Measurements from ENCODE around the gene RNF26.

GRCh38 chr11:119344291-119345010, 10.1 kb downstream of the RNF26 start:
- TF ChIP-seq CTCF (IDR thresholded peaks at IDR 0.05 in 2 of 3, conservative IDR thresholded peaks at IDR 0.05 in 1 of 3; ENCODE audit: borderline replicate concordance in 1 of 3, insufficient read depth in 1 of 3, low read depth in 2 of 3, low read length in 2 of 3) (no peak), ATF3 (IDR thresholded peaks at IDR 0.05) (no peak), EZH2phosphoT487 (IDR thresholded peaks at IDR 0.05; ENCODE audit: borderline replicate concordance) (no peak), POLR2A (IDR thresholded peaks at IDR 0.05; ENCODE audit: borderline replicate concordance, extremely low read depth, insufficient read depth, insufficient read length) (no peak), JUND (IDR thresholded peaks at IDR 0.05) (no peak), POLR2AphosphoS5 (IDR thresholded peaks at IDR 0.05; ENCODE audit: low read depth, low read length) (no peak), EZH2 (IDR thresholded peaks at IDR 0.05) (no peak), SP1 (IDR thresholded peaks at IDR 0.05; ENCODE audit: low read depth) (no peak), YY1 (IDR thresholded peaks at IDR 0.05; ENCODE audit: extremely low read depth, insufficient replicate concordance, low read depth, low read length) (no peak), ZNF274 (IDR thresholded peaks at IDR 0.05; ENCODE audit: low read depth, low read length) (no peak), EGR1 (IDR thresholded peaks at IDR 0.05; ENCODE audit: low read depth) (no peak), SRF (IDR thresholded peaks at IDR 0.05; ENCODE audit: low read depth) (no peak), MAX (IDR thresholded peaks at IDR 0.05) (no peak)

Measured in HCT116 (cell line).